HepG2 (cell line): Measurements from ENCODE around the gene ADAMTSL3. TPM values are rescaled to one million over a fixed set of nuclear protein-coding genes. Genes with fewer than 3 reads are reported as not detected.
A peak's percentile ranks its signal among the peaks of the same experiment; 100 is the strongest.

ENCODE experiments used
- ADNP ChIP-seq: sonication (generic); formaldehyde crosslinking; IDR thresholded peaks from 2 replicates; pipeline ENCODE4 v1.4.0; 2020; ENCODE audit warnings: missing genetic modification reagents
- ATAD3A ChIP-seq: sonication (generic); formaldehyde crosslinking; IDR thresholded peaks from 2 replicates; pipeline ENCODE4 v1.4.0; 2020; ENCODE audit warnings: missing genetic modification reagents
- CBFB ChIP-seq: sonication (generic); formaldehyde crosslinking; IDR thresholded peaks from 2 replicates; pipeline ENCODE4 v1.4.0; 2020; ENCODE audit warnings: missing genetic modification reagents
- GTF2F1 ChIP-seq: fragments of 150-350 bp; IDR thresholded peaks from 2 replicates; pipeline ENCODE4 v1.6.1; 2014; ENCODE audit warnings: low read length
- HNF1A ChIP-seq, 2 experiments: sonication (generic) in 1 of 2; formaldehyde crosslinking in 1 of 2; IDR thresholded peaks; 2 replicates each; pipeline versions ENCODE4 v1.4.0 to v1.6.1; 2016 to 2020; ENCODE audit warnings: borderline replicate concordance in 1 of 2, low read depth in 1 of 2, mild to moderate bottlenecking in 1 of 2, missing genetic modification reagents in 1 of 2
- KAT2B ChIP-seq: fragments of 150-350 bp; IDR thresholded peaks from 2 replicates; pipeline ENCODE4 v1.6.1; 2014; ENCODE audit warnings: low read depth, low read length, borderline replicate concordance
- NFE2L2 ChIP-seq: fragments of 150-350 bp; IDR thresholded peaks from 2 replicates; pipeline ENCODE4 v1.6.1; 2014; ENCODE audit warnings: low read length
- PBX2 ChIP-seq: IDR thresholded peaks from 2 replicates; pipeline ENCODE4 v1.6.1; 2016; ENCODE audit warnings: control low read depth
- RFX5 ChIP-seq: IDR thresholded peaks from 2 replicates; pipeline ENCODE4 v1.6.1; 2011; ENCODE audit warnings: low read depth, low read length, improper control_type of control experiment
- RFXAP ChIP-seq: sonication (generic); formaldehyde crosslinking; IDR thresholded peaks from 2 replicates; pipeline ENCODE4 v1.4.0; 2020; ENCODE audit warnings: missing genetic modification reagents, borderline replicate concordance
- SAFB2 ChIP-seq: sonication (generic); formaldehyde crosslinking; IDR thresholded peaks from 2 replicates; pipeline ENCODE4 v1.5.1; 2020; ENCODE audit warnings: missing genetic modification reagents, low read depth, mild to moderate bottlenecking, borderline replicate concordance
- TBX2 ChIP-seq: sonication (generic); formaldehyde crosslinking; IDR thresholded peaks from 2 replicates; pipeline ENCODE4 v1.5.0; 2020; ENCODE audit warnings: missing genetic modification reagents, mild to moderate bottlenecking, borderline replicate concordance
- THAP11 ChIP-seq: IDR thresholded peaks from 2 replicates; pipeline ENCODE4 v1.6.1; 2016; ENCODE audit warnings: missing biosample characterization, missing genetic modification reagents
- TOPORS ChIP-seq: sonication (generic); formaldehyde crosslinking; IDR thresholded peaks from 2 replicates; pipeline ENCODE4 v1.8.0; 2023; ENCODE audit warnings: mild to moderate bottlenecking, missing genetic modification reagents
- ZBED4 ChIP-seq: sonication (generic); formaldehyde crosslinking; IDR thresholded peaks from 2 replicates; pipeline ENCODE4 v1.4.0; 2020; ENCODE audit warnings: missing genetic modification reagents, borderline replicate concordance
- ZNF205 ChIP-seq: IDR thresholded peaks from 2 replicates; pipeline ENCODE4 v1.6.1; 2018; ENCODE audit warnings: missing biosample characterization, missing genetic modification reagents
- ZNF331 ChIP-seq: sonication (generic); formaldehyde crosslinking; IDR thresholded peaks from 2 replicates; pipeline ENCODE4 v1.4.0; 2020; ENCODE audit warnings: missing genetic modification reagents
- ZNF468 ChIP-seq: sonication (generic); formaldehyde crosslinking; IDR thresholded peaks from 2 replicates; pipeline ENCODE4 v1.8.0; 2022; ENCODE audit warnings: mild to moderate bottlenecking, moderate library complexity, missing genetic modification reagents
- ZNF724P ChIP-seq: sonication (generic); formaldehyde crosslinking; IDR thresholded peaks from 2 replicates; pipeline ENCODE4 v1.8.0; 2022; ENCODE audit warnings: missing genetic modification reagents, borderline replicate concordance
- polyA plus RNA-seq, 8 experiments: library from polyadenylated mRNA; depleted of rRNA in 3 of 8; stranded (reverse) in 7 of 8; unstranded in 1 of 8; fragments of >200 nt; fragmentation: Illumina TruSeq in 4 of 8; extraction: Trizol in 4 of 8; gene quantifications; 2 replicates each; pipeline versions ENCODE4 v1.2.1 to v1.2.3, GENCODE V29; 2011 to 2016; ENCODE audit warnings: low read depth in 4 of 8, missing spikeins in 1 of 8, mixed read lengths in 1 of 8; ENCODE audit not compliant: insufficient read depth in 1 of 8
- total RNA-seq, 5 experiments: library from RNA; depleted of rRNA; stranded (reverse); fragments of >200 nt; fragmentation: Illumina TruSeq; extraction: Trizol; gene quantifications; 2 replicates each; pipeline ENCODE4 v1.2.3, GENCODE V29; 2016; ENCODE audit warnings: low read depth in 1 of 5

ADAMTSL3 gene
- total and polyA plus RNA-seq, 2 of the 13 experiments (the other 11 are each of a cell fraction or from before 2014, with no cell fraction given), result 0.04 to 0.09 TPM

- TF ChIP-seq HNF1A (IDR thresholded peaks at IDR 0.05; ENCODE audit: low read depth) (peak; percentile 69), HNF1A (CRISPR knock-in tag; IDR thresholded peaks at IDR 0.05; ENCODE audit: borderline replicate concordance) (peak; percentile 50; the same call in 1 of the 2 replicates), NFE2L2 (no peak), ZNF724P (CRISPR knock-in tag) (no peak), PBX2 (CRISPR knock-in tag) (no peak), TBX2 (CRISPR knock-in tag) (peak; percentile 58; the same call in 1 of the 2 replicates), ZBED4 (CRISPR knock-in tag) (no peak), TOPORS (CRISPR knock-in tag) (no peak), RFXAP (no peak), ZNF331 (CRISPR knock-in tag) (no peak; the same call in 1 of the 2 replicates), THAP11 (CRISPR knock-in tag) (0 out of 2 replicates have a peak, but pooled peaks have one; percentile 28), ADNP (CRISPR knock-in tag) (no peak), SAFB2 (no peak), CBFB (CRISPR knock-in tag) (no peak), ZNF205 (CRISPR knock-in tag) (no peak), KAT2B (no peak), GTF2F1 (no peak), ZNF468 (CRISPR knock-in tag) (no peak), ATAD3A (no peak), RFX5 (no peak)
Observed at GRCh38 chr15:83930392-83931212, 276.7 kb downstream of the ADAMTSL3 start (continued).
